Stimulated activated CD8-positive, alpha-beta memory T cell treated with anti-CD3 and anti-CD28 coated beads, Interleukin-15, amount 100 ng/mL, for 1 hour (primary cell): ENCODE data around the gene CDK5RAP2.
"Not testable (repeated sequence)": the region's sequence is repeated elsewhere in the genome, so short reads cannot be mapped to it uniquely, and the experiment has no call there.

ENCODE experiments used
- DNase-seq: peaks from one replicate; pipeline ENCODE4 v3.0.0-alpha.2; 2020; ENCODE audit warnings: low read depth

The CDK5RAP2 gene

DNA sequence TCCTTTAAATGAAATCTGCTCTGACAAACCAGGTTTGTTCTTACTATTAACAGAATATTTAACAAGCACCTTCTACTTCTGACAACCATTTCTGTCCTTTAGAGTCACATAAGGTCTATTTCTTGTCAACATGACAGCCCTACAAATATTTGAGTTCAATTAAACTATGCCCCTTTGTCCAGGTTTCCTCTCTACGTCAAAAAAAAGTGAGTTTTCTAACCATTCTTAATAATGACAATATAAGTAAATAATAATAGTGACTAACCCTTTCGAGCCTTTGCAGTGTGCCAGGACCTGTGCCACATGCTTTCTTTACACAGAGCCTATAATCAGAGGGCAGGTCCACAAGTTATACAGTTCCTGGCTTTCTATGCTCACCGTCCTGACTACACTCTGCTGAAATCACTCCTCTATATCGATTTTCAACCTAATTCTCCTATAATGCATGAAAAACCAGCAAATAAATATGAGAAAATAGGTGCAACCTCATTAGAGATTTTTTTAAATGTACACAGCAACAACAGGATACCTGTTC lies 115.0 kb downstream of the CDK5RAP2 start:
- no peak for DNase-seq

GRCh38 chr9:120464176-120464886 lies 115.6 kb downstream of the CDK5RAP2 start:
- DNase-seq = no peak

GRCh38 chr9:120463765-120464164 lies 116.2 kb downstream of the CDK5RAP2 start:
- no peak for DNase-seq

DNA sequence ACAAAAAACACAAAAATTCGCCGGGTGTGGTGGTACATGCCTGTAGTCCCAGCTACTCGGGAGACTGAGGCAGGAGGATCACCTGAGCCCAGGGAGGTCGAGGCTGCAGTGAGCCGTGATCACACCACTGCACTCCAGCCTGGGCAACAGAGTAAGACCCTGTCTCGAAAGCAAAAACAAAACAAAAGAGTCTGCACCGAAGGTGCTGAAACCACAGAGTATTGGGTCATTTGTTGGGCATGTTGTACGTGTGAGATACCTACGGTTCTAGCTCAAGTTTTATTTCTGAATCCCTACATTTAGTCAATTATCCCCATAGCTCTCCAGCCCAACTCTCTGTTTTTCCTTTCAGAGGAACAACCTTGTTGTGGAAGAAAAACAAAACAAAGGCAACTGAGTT lies 118.3 kb downstream of the CDK5RAP2 start:
- not testable (repeated sequence) for DNase-seq

DNA sequence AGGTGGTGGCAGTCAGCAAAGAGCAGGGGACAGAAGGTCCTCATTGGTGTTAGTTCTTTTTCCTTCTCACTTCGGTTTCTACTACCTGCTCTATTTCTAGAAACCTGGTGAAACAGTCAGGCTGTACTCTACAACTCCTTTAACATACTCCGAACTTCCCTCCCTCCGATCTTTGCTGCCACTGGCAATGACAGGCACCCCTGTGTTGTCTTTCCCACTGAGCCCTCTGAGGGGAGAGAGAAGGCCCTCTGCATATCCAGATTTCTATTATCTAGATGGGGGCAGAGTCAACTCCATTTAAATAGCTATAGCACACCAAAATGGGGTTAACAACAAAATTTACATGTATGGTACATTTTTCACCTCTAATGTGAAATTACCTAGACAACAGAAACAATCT lies 123.7 kb downstream of the CDK5RAP2 start:
- DNase-seq = no peak

DNA sequence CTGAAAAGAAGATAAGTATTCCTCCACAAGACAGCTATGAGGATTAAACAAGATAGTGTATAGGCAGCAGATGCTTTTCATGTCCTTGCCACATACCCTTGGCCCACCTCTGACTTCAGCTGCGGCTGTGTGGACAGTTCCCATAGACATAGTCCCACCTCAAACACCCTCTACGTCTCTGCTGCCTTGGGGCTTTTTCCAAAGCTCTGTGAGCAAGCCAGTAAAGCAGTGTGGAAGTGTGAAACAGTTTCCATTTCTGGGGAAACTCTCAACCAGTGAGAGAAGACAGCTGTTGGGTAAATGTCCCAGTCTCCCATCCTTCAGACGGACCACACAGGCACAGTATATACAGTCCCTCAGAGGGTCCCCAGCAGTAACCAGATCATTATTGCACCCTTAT lies 125.5 kb downstream of the CDK5RAP2 start:
- no peak for DNase-seq

DNA sequence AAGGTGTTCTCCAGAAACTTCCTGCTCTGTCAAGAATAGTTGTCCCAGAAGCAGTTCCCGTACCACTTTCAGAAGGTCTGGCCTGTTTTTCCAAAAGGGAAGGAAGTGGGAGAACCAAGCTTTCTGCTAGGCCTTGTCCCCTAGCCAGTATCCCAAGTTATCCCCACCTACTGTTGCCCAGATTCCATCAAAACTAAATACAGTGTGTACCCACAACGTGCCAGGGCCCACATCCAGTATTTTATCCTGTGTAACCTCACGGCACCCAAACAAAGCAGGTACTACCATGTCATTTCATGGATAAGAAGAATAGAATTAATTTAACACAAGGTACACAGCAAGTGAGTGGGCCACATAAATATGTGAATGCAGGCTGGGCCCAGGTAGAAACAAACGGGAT lies 126.2 kb downstream of the CDK5RAP2 start:
- no peak for DNase-seq

GRCh38 chr9:120452631-120453030 lies 127.3 kb downstream of the CDK5RAP2 start:
- DNase-seq = no peak

DNA sequence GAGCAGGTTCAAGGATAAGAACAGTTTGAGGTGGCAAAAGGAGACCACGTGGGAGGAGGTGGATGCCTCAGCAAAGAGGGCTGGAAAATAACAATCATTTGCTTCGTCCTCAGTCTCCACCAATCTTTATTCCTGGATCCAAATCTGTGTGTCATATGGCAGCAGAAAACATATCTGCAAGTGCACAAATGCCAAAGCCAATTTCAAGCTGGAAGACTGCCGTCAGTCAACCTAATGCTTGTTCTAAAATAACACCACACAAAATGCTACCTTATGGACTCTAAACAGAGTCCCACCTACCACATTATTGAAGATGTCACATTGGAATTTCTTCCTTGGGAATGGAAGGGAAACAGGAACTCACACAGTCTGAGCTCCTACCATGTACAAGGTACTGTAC lies 129.1 kb downstream of the CDK5RAP2 start:
- DNase-seq = no peak

- DNase-seq = no peak
Measured at GRCh38 chr9:120449566-120449965, 130.4 kb downstream of the CDK5RAP2 start.

DNA sequence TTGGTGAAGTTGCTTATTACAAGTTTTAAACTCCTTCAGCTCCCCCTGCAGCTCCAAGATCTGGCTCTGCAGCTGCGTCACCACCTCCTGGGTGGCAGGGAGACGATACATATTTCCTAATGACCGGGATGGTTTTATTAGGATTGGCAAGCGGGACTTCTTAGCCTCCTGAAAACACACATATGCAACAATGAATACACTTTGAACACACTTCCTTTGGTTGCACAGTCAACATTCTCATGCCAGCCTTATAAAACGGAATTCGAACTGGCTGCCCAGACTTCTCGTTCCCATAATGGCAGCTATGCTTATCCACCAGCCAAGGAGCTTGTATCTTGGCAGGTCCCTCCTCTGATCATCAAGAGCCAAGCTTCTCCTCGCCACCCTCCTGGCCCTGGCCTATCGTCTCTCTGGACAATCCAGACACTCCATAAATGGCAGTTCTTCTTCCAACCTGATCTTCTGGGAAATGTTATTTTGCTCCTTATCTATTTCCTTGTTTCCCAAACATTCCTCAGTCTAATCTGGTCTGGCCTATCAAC lies 131.9 kb downstream of the CDK5RAP2 start:
- no peak for DNase-seq

DNA sequence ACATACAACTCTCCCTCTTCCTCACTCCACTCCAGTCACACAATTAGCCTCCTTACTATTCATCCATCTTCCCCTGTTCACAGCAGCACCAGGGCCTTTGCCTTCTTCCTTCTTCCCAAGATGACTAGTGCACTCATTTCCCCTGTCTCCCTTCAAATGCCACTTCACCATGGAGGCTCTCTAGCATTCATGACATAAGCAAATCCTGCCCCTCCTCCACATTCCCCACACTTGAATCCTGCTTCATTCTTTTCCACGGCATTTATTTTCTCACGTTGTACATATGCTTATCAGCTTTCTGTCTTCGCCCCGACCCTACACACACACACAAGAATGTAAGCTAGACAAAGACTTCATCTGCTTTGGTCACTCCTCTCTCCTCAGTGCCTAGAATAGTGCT lies 133.3 kb downstream of the CDK5RAP2 start:
- DNase-seq = no peak

- DNase-seq = no peak
Measured at GRCh38 chr9:120443976-120444375, 136.0 kb downstream of the CDK5RAP2 start.

- no peak for DNase-seq
Measured at GRCh38 chr9:120443489-120443888, 136.5 kb downstream of the CDK5RAP2 start.

- DNase-seq = no peak
Measured at GRCh38 chr9:120442308-120442995, 137.5 kb downstream of the CDK5RAP2 start.

GRCh38 chr9:120441426-120442307 lies 138.3 kb downstream of the CDK5RAP2 start:
- DNase-seq = no peak

DNA sequence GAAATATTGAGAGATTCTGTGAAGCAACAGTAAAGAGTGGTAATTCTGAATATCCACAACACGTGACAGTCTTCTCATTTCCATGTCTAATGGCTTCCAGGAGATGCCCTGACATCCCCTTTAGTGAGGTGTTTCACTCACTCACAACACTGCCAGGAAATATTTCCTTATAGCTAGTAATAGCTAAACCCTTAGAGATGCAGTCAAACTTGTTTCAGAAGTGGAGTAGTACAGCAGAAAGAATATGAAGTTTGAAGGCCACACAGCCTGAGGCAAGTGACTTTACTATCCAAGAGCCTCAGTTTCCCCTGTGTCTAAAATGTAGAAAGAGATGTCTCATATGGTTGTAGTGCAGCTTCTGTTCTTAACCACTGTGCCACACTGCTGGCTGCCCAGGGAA lies 139.2 kb downstream of the CDK5RAP2 start:
- no peak for DNase-seq

- no peak for DNase-seq
Measured at GRCh38 chr9:120439926-120440325, 140.0 kb downstream of the CDK5RAP2 start.

DNA sequence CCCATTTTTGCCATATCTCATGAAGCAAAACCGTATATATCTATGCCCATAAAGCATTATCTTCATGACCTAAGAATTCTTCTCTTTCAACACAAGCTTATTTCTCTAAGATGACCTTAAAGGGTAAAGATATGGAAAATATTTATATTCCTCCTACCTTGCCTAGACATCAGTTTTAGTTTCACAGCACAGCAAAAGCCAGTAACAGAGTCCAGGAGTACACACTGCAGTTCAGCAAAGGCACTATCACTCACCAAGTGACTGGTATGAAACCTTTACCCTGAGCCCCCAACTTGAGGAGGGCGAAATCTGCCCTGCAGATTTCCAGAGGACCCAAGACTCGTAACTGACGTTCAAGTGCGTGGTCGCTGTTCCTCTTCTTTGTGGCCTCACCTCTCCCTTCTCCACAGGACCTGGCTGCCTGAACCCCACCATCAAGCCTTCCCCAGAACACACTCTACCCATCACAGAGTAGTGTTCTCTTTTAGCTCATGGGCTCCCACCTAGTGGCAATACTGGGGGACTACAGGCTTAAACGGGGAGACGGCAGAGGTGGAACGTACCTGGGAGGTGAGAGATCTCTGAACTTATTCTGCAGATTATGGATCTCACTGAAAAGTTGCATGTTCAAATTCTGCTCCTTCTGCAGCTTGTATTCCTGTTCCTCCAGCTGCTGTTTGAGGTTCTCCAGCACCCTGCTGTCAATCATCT lies 141.0 kb downstream of the CDK5RAP2 start:
- no peak for DNase-seq

DNA sequence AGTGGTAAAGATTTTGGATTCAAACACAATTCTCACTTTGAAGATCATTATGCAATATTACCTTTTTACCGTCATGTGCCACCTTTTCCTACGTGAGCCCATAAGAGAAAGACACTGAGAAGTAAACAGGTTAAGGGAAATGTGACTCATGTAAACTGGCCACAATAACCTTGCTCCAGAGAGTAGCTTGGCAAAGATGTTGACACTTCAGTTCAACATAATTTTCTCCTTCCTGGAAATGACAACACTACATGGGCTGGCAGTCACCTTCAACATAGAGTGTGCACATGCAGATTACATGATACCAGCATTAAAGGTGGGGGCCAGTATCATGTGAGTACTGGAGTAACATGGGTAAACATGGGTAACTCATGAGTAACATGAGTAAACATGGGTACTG lies 141.9 kb downstream of the CDK5RAP2 start:
- DNase-seq = no peak

GRCh38 chr9:120436983-120437475 lies 142.9 kb downstream of the CDK5RAP2 start:
- no peak for DNase-seq
